IMR-90 (cell line): ENCODE measurements around the gene FGGY. TPM values are rescaled to one million over a fixed set of nuclear protein-coding genes. Genes with fewer than 3 reads are reported as not detected.

Experiments
- ATAC-seq: fragments of 200-7000 bp; cut with Tn5 transposase; 2 replicates; pipeline ENCODE4 v1.9.1; 2020; ENCODE audit warnings: low read depth, mild to moderate bottlenecking, moderate library complexity
- BruUV-seq: library from RNA; stranded (reverse); fragments of 400-500 nt; replicated peaks from 2 replicates; lab custom pipeline; 2021; lab: Mats Ljungman, UMichigan
- CTCF ChIA-PET: fragments of 300-600 bp; formaldehyde crosslinking; extraction: SDS; loops from one replicate; lab custom pipeline; 2021; ENCODE audit warnings: antibody characterized with exemption; lab: Yijun Ruan, JAX
- POLR2A ChIA-PET: fragments of 300-600 bp; sonication (Branson Sonifier 250); formaldehyde crosslinking; loops from one replicate; lab custom pipeline; 2022; ENCODE audit warnings: antibody characterized with exemption; ENCODE audit not compliant: unreplicated experiment; lab: Charles Lee
- DNase-seq: peaks from one replicate; pipeline ENCODE4 v3.0.0; 2013
- H2AFZ ChIP-seq: replicated peaks from 2 replicates; pipeline ENCODE3; 2013; ENCODE audit warnings: low read length, mild to moderate bottlenecking; ENCODE audit not compliant: poor library complexity
- H2AK5ac ChIP-seq: 2 replicates; pipeline ENCODE4 v1.6.1; 2013; ENCODE audit warnings: low read depth, low read length, inconsistent platforms
- H2AK9ac ChIP-seq: replicated peaks from 2 replicates; pipeline ENCODE3; 2013; ENCODE audit warnings: mild to moderate bottlenecking, low read depth, low read length, moderate library complexity; ENCODE audit not compliant: poor library complexity
- H2BK120ac ChIP-seq: 2 replicates; pipeline ENCODE4 v1.6.1; 2013; ENCODE audit warnings: low read depth, low read length, inconsistent platforms
- H2BK15ac ChIP-seq: 3 replicates; pipeline ENCODE4 v1.6.1; 2013; ENCODE audit warnings: low read depth, low read length, inconsistent platforms
- H2BK20ac ChIP-seq: 2 replicates; pipeline ENCODE4 v1.6.1; 2013; ENCODE audit warnings: low read depth, mild to moderate bottlenecking, inconsistent platforms, low read length, moderate library complexity
- H2BK5ac ChIP-seq: 2 replicates; pipeline ENCODE4 v1.6.1; 2013; ENCODE audit warnings: mild to moderate bottlenecking, low read depth, low read length, inconsistent platforms; ENCODE audit not compliant: poor library complexity, severe bottlenecking
- H3K14ac ChIP-seq: replicated peaks from 2 replicates; pipeline ENCODE4 v1.6.1; 2013; ENCODE audit warnings: low read depth, low read length, inconsistent platforms
- H3K18ac ChIP-seq: 2 replicates; pipeline ENCODE4 v1.6.1; 2013; ENCODE audit warnings: low read depth, low read length, control low read depth
- H3K23ac ChIP-seq: 2 replicates; pipeline ENCODE4 v1.6.1; 2013; ENCODE audit warnings: low read depth, low read length, inconsistent platforms
- H3K27ac ChIP-seq: 2 replicates; pipeline ENCODE4 v1.5.1; 2013; ENCODE audit warnings: mild to moderate bottlenecking, control low read depth, low read length; ENCODE audit not compliant: insufficient read depth
- H3K27me3 ChIP-seq: 2 replicates; pipeline ENCODE4 v1.6.1; 2013; ENCODE audit warnings: low read length; ENCODE audit not compliant: control insufficient read depth, insufficient read depth
- H3K36me3 ChIP-seq: 2 replicates; pipeline ENCODE4 v1.6.1; 2013; ENCODE audit warnings: low read length, mixed read lengths; ENCODE audit not compliant: control insufficient read depth, insufficient read depth
- H3K4ac ChIP-seq: 2 replicates; pipeline ENCODE4 v1.6.1; 2013; ENCODE audit warnings: low read depth, low read length, inconsistent platforms
- H3K4me1 ChIP-seq: 2 replicates; pipeline ENCODE4 v1.6.1; 2013; ENCODE audit warnings: low read length, mixed read lengths; ENCODE audit not compliant: control insufficient read depth, insufficient read depth
- H3K4me2 ChIP-seq: 2 replicates; pipeline ENCODE4 v1.6.1; 2013; ENCODE audit warnings: low read depth, mild to moderate bottlenecking, control low read depth, low read length, moderate library complexity
- H3K4me3 ChIP-seq: 2 replicates; pipeline ENCODE4 v1.5.1; 2013; ENCODE audit warnings: low read depth, mild to moderate bottlenecking, control low read depth, low read length, moderate library complexity; ENCODE audit not compliant: insufficient read depth
- H3K56ac ChIP-seq: 2 replicates; pipeline ENCODE4 v1.6.1; 2013; ENCODE audit warnings: low read length, inconsistent platforms; ENCODE audit not compliant: insufficient read depth; ENCODE audit errors: extremely low read depth
- H3K79me1 ChIP-seq, 2 experiments: 2 replicates each; pipeline ENCODE4 v1.6.1; 2013; ENCODE audit warnings: low read length in 2 of 2, inconsistent platforms in 1 of 2, low read depth in 1 of 2
- H3K9ac ChIP-seq: 2 replicates; pipeline ENCODE4 v1.6.1; 2013; ENCODE audit warnings: low read depth, low read length, control low read depth
- H3K9me1 ChIP-seq: 2 replicates; pipeline ENCODE4 v1.6.1; 2013; ENCODE audit warnings: low read length, inconsistent platforms; ENCODE audit not compliant: insufficient read depth
- H3K9me3 ChIP-seq: 2 replicates; pipeline ENCODE4 v1.6.1; 2013; ENCODE audit warnings: low read length; ENCODE audit not compliant: control insufficient read depth, insufficient read depth
- H4K20me1 ChIP-seq: 2 replicates; pipeline ENCODE4 v1.6.1; 2013; ENCODE audit warnings: low read length, inconsistent platforms; ENCODE audit not compliant: insufficient read depth
- H4K5ac ChIP-seq: 2 replicates; pipeline ENCODE4 v1.6.1; 2013; ENCODE audit warnings: mild to moderate bottlenecking, low read depth, low read length, control low read depth
- H4K8ac ChIP-seq, 2 experiments: 2 replicates each; pipeline ENCODE4 v1.6.1; 2013; ENCODE audit warnings: low read depth in 2 of 2, low read length in 2 of 2, control low read depth in 1 of 2, inconsistent platforms in 1 of 2
- H4K91ac ChIP-seq: 2 replicates; pipeline ENCODE4 v1.6.1; 2013; ENCODE audit warnings: low read depth, low read length, inconsistent platforms; ENCODE audit not compliant: insufficient read depth
- RAD21 ChIP-seq: IDR thresholded peaks from 2 replicates; pipeline ENCODE4 v1.6.1; 2012; ENCODE audit warnings: low read length, improper control_type of control experiment
- WGBS, 2 experiments: methylation state at CpG; one replicate each; pipeline versions ENCODE4 v1.1.5 to v1.1.7; 2013; ENCODE audit warnings: missing lambda C conversion rate in 2 of 2; ENCODE audit not compliant: insufficient read length in 1 of 2; ENCODE audit errors: extremely low coverage in 2 of 2; 5-methylcytosine and 5-hydroxymethylcytosine counted together
- dilution Hi-C: fragments of 300-500 bp; cut with HindIII; formaldehyde crosslinking; loops from one replicate; pipeline ENCODE4 v1.14.3; 2018; ENCODE audit warnings: low sequenced_read_pairs; ENCODE audit not compliant: unreplicated experiment
- in situ Hi-C: fragments of 300-500 bp; cut with MboI; formaldehyde crosslinking; loops from 3 replicates; pipeline ENCODE4 v1.14.3; 2019; ENCODE audit warnings: low sequenced_read_pairs, inconsistent platforms, mixed read lengths
- intact Hi-C: fragments of 100-400 bp; cut with micrococcal nuclease; formaldehyde crosslinking; loops from 2 replicates; pipeline ENCODE4 v1.10.0; 2022
- polyA plus RNA-seq, 3 experiments: library from polyadenylated mRNA; depleted of rRNA; stranded (reverse); fragments of >200 nt; gene quantifications; 2 replicates each; pipeline ENCODE4 v1.2.3, GENCODE V29; 2012; ENCODE audit warnings: low replicate concordance in 1 of 3
- total RNA-seq: library from RNA; depleted of rRNA; stranded (reverse); fragments of >200 nt; gene quantifications from 2 replicates; pipeline ENCODE4 v1.2.3, GENCODE V29; 2012
- TF ChIP-seq, protein P1 (sequence below): fragments of 150-350 bp; IDR thresholded peaks from 2 replicates; pipeline ENCODE4 v1.6.1; 2017; ENCODE audit warnings: mild to moderate bottlenecking, antibody characterized with exemption, low read length, low read depth

FGGY gene
- total and polyA plus RNA-seq, 2 of the 4 experiments (the other 2 are of a cell fraction) = 5.6 to 14.0 TPM

DNA sequence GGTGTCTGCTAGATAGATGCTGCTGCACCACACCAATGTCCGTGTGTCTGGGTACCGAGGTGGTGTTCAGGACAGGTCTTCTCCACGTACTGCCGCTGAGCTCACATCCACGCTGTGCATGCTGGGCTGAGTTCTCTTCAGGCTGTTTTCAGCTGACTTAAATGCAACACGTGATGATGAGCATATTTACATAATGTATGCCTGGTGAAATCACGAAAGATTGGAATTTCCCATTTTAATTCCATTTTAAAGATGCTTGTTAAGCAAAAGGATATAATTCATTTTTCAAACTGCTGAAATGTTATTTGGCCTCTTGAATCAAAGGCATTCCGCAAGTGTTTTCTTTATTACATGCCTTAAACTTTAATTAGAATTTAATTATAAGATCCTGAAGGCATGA, 107.9 kb downstream of the FGGY start:
- H3K56ac ChIP-seq = no peak overlapping the region
- ChIA-PET CTCF (no interaction called here), POLR2A (no interaction called here)
- peaks cover 3% of the 10 kb centered on the region; the same call in 1 of the 2 replicates for H3K4me1 ChIP-seq
- in situ Hi-C loops = no loop called here
- DNase-seq (no peak), ATAC-seq (no peak)
- no peaks in the 10 kb centered on the region for H3K36me3 ChIP-seq
- no peak overlapping the region for H4K91ac ChIP-seq
- H3K9me1 ChIP-seq = no peaks in the 10 kb centered on the region
- H3K18ac ChIP-seq = no peak overlapping the region
- peaks cover 2% of the 10 kb centered on the region for H3K9me3 ChIP-seq
- no peak overlapping the region for H3K4me3 ChIP-seq
- H3K9ac ChIP-seq = no peak overlapping the region
- no peak overlapping the region for H2AK9ac ChIP-seq
- H2AFZ ChIP-seq = no peak overlapping the region
- no peak overlapping the region for H3K23ac ChIP-seq
- dilution Hi-C loops = no loop called here
- no peak overlapping the region for H3K27ac ChIP-seq
- TF ChIP-seq, protein P1, sequence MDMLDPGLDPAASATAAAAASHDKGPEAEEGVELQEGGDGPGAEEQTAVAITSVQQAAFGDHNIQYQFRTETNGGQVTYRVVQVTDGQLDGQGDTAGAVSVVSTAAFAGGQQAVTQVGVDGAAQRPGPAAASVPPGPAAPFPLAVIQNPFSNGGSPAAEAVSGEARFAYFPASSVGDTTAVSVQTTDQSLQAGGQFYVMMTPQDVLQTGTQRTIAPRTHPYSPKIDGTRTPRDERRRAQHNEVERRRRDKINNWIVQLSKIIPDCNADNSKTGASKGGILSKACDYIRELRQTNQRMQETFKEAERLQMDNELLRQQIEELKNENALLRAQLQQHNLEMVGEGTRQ = peak; percentile 26; the same call in 1 of the 2 replicates
- TF ChIP-seq RAD21 = no peak
- BruUV-seq = no TSS peak
- 0 out of 2 replicates have a peak overlapping the region, but pooled peaks have one; percentile 3 for H3K14ac ChIP-seq
- H2AK5ac ChIP-seq = no peak overlapping the region
- intact Hi-C loops = no loop called here
- no peaks in the 10 kb centered on the region for H4K20me1 ChIP-seq
- H2BK20ac ChIP-seq = no peak overlapping the region
- WGBS, 2 experiments = 100% methylated on average over 1 of the region's 8 CpGs; no CpG with 5 or more reads in 1 of the 2 experiments
- H2BK5ac ChIP-seq = no peak overlapping the region
- no peaks in the 10 kb centered on the region for H3K27me3 ChIP-seq
- H4K5ac ChIP-seq = no peak overlapping the region
- no peak overlapping the region for H3K4ac ChIP-seq
- H3K79me1 ChIP-seq = 0 out of 4 replicates have a peak, but pooled peaks cover 0 to 4% of the 10 kb centered on the region in 2 experiments
- H3K4me2 ChIP-seq = no peak overlapping the region
- H2BK120ac ChIP-seq = no peak overlapping the region
- no peak overlapping the region for H4K8ac ChIP-seq
- H2BK15ac ChIP-seq = no peak overlapping the region
